Pancreas (tissue), 10 donors: ENCODE measurements around the gene UBE2A. TPM values are rescaled to one million over a fixed set of nuclear protein-coding genes. Genes with fewer than 3 reads are reported as not detected.

Experiments
- ATAC-seq, 4 donors: fragments of 200-7000 bp; cut with Tn5 transposase; one replicate each; pipeline versions ENCODE4 v1.8.0 to v1.9.1; 2020; ENCODE audit warnings: mild to moderate bottlenecking in 4 of 4, moderate library complexity in 4 of 4
- DNase-seq, 6 donors: peaks; one replicate each; pipeline ENCODE4 v3.0.0-alpha.2; 2020
- FAIRE-seq: peaks from 2 replicates; lab custom pipeline; 2012; peaks lifted over from hg19 to GRCh38; lab: Jason Lieb, UNC
- H3K27ac ChIP-seq, 4 donors: fragments of 200-600 bp; sonication (generic); 1 replicate in 3 of 4; 2 replicates in 1 of 4; pipeline versions ENCODE4 v1.5.0 to v1.8.0; 2020
- H3K27me3 ChIP-seq, 4 donors: fragments of 200-600 bp; one replicate each; pipeline ENCODE4 v1.8.0; 2021
- H3K36me3 ChIP-seq, 3 donors: fragments of 200-600 bp; sonication (generic) in 1 of 3; one replicate each; pipeline versions ENCODE4 v1.5.0 to v1.8.0; 2020 to 2021
- H3K4me1 ChIP-seq, 3 donors: fragments of 200-600 bp; one replicate each; pipeline ENCODE4 v1.8.0; 2021
- H3K4me3 ChIP-seq, 4 donors: fragments of 200-600 bp; sonication (generic) in 2 of 4; one replicate each; pipeline versions ENCODE4 v1.5.0 to v1.8.0; 2020 to 2021
- H3K9me3 ChIP-seq, 4 donors: fragments of 200-600 bp; one replicate each; pipeline ENCODE4 v1.8.0; 2021
- CTCF ChIP-seq, 4 donors: fragments of 200-600 bp; sonication (generic) in 3 of 4; IDR thresholded peaks; one replicate each; pipeline versions ENCODE4 v1.5.0 to v1.8.0; 2021; ENCODE audit warnings: antibody characterized with exemption in 4 of 4
- WGBS, 2 donors: extraction: QIAGEN DNeasy Blood & Tissue Kit; methylation state at CpG; one replicate each; pipeline ENCODE4 v1.1.7; 2013; 5-methylcytosine and 5-hydroxymethylcytosine counted together
- intact Hi-C, 3 donors: fragments of 100-400 bp; cut with DNase I; formaldehyde crosslinking; loops; one replicate each; pipeline versions ENCODE4 v1.11.1 to v1.14.2; 2022
- polyA plus RNA-seq, 2 donors: library from polyadenylated mRNA; stranded (reverse); fragments of 200-250 nt; gene quantifications; one replicate each; pipeline ENCODE4 v1.2.3, GENCODE V29; 2013
- total RNA-seq, 6 donors: library from RNA; stranded (reverse); fragmentation: NEBNext Ultra II Directional in 4 of 6; extraction: Animal tissue kit (Norgen Biotek cat#: 25700) in 4 of 6; gene quantifications; one replicate each; pipeline versions ENCODE4 v1.2.1 to v1.2.4, GENCODE V29; 2021 to 2023
- donor health status: healthy with polysubstance abuse.
- donor health status: DM: no; HTN: no; CAD: no; lungs with moderate emphysema.
- donor health status: DM: no; HTN: no; CAD: no.
- donor health status: control.
- donor health status: control.
- donor health status: Bipolar disorder and iron deficiency.
- donor health status: DM: yes; HTN: yes; CAD: no.
- donor health status: DM: no; HTN: no; CAD: no.
- donor health status: DM: no; HTN: no; CAD: no.
- donor health status: DM: yes; HTN: yes; CAD: no.

Gene UBE2A
- total and polyA plus RNA-seq, 8 donors, result 11.4 to 33.8 (median 17.2) TPM

GRCh38 chrX:119622356-119623232, 48.2 kb downstream of the UBE2A start:
- no peak for TF ChIP-seq CTCF (IDR thresholded peaks at IDR 0.05)
- Histone ChIP-seq H3K4me1 (no peaks in the 10 kb centered on the region), H3K27me3 (no peaks in the 10 kb centered on the region), H3K27ac (no peak overlapping the region), H3K36me3 (no peaks in the 10 kb centered on the region), H3K9me3 (no peaks in the 10 kb centered on the region), H3K4me3 (no peak overlapping the region)
- intact Hi-C loops, result no loop called here
- ATAC-seq, result peak in 1 of 4 donors; percentile 34
- no peak for DNase-seq
- 53 to 57% methylated on average over 9 of the region's 9 CpGs for WGBS, 2 donors
- FAIRE-seq, result no peak

- intact Hi-C loops, result no loop called here
- H3K9me3 ChIP-seq, result no peaks in the 10 kb centered on the region
- H3K4me1 ChIP-seq, result no peaks in the 10 kb centered on the region
- TF ChIP-seq CTCF (IDR thresholded peaks at IDR 0.05), result no peak
- no peaks in the 10 kb centered on the region for H3K27me3 ChIP-seq
- FAIRE-seq, result no peak
- 91 to 93% methylated on average over 10 to 11 of the region's 11 CpGs for WGBS, 2 donors
- no peak overlapping the region for H3K4me3 ChIP-seq
- no peaks in the 10 kb centered on the region for H3K36me3 ChIP-seq
- H3K27ac ChIP-seq, result no peak overlapping the region
- no peak for ATAC-seq
- no peak for DNase-seq
Observed at GRCh38 chrX:119624417-119624816, 50.1 kb downstream of the UBE2A start.

GRCh38 chrX:119624951-119625668, 50.7 kb downstream of the UBE2A start:
- DNase-seq (no peak), FAIRE-seq (no peak), ATAC-seq (no peak)
- Histone ChIP-seq H3K27ac (no peak overlapping the region), H3K36me3 (no peaks in the 10 kb centered on the region), H3K9me3 (no peaks in the 10 kb centered on the region), H3K4me1 (no peaks in the 10 kb centered on the region), H3K27me3 (no peaks in the 10 kb centered on the region), H3K4me3 (no peak overlapping the region)
- WGBS, 2 donors, result 81 to 88% methylated on average over 10 of the region's 10 CpGs
- intact Hi-C loops, result no loop called here
- no peak for TF ChIP-seq CTCF (IDR thresholded peaks at IDR 0.05)

GRCh38 chrX:119625843-119626242, 51.5 kb downstream of the UBE2A start:
- no peaks in the 10 kb centered on the region for H3K36me3 ChIP-seq
- intact Hi-C loops, result no loop called here
- WGBS, 2 donors, result 77 to 79% methylated on average over 2 of the region's 2 CpGs
- DNase-seq (no peak), FAIRE-seq (no peak), ATAC-seq (no peak)
- no peak for TF ChIP-seq CTCF (IDR thresholded peaks at IDR 0.05)
- H3K4me1 ChIP-seq, result no peaks in the 10 kb centered on the region
- no peaks in the 10 kb centered on the region for H3K9me3 ChIP-seq
- H3K27me3 ChIP-seq, result no peaks in the 10 kb centered on the region
- H3K4me3 ChIP-seq, result no peak overlapping the region
- H3K27ac ChIP-seq, result no peak overlapping the region

Other genes with a start within 250 kb of the UBE2A start
- 1 to 10 TPM; 3.2 to 6.5 (median 4.0) TPM for gene SLC25A43, start 175.2 kb upstream of the UBE2A start, total RNA-seq
- 1 to 10 TPM; 3.7 to 3.8 TPM for gene SLC25A43, start 175.2 kb upstream of the UBE2A start, polyA plus RNA-seq
- gene SLC25A5, start 106.1 kb upstream of the UBE2A start, total RNA-seq, result 100 to 1,000 TPM; 182 to 462 (median 342) TPM
- gene SLC25A5, start 106.1 kb upstream of the UBE2A start, polyA plus RNA-seq, result 100 to 1,000 TPM; 112 to 202 TPM
- gene STEEP1, start 9.2 kb upstream of the UBE2A start, total RNA-seq, result 10 to 100 TPM in 2 of 6 donors, 1 to 10 TPM in 4; 5.2 to 12.2 (median 7.7) TPM
- 10 to 100 TPM in 1 of 2 donors, 1 to 10 TPM in 1; 5.7 to 15.0 TPM for gene STEEP1, start 9.2 kb upstream of the UBE2A start, polyA plus RNA-seq
- 1 to 10 TPM; 2.5 to 4.7 (median 2.9) TPM for gene NKRF, start 31.9 kb downstream of the UBE2A start, total RNA-seq
- 1 to 10 TPM; 3.8 to 4.7 TPM for gene NKRF, start 31.9 kb downstream of the UBE2A start, polyA plus RNA-seq
- gene SEPTIN6, start 118.6 kb downstream of the UBE2A start, total RNA-seq, result 10 to 100 TPM in 1 of 6 donors, 1 to 10 TPM in 5; 1.5 to 10.2 (median 3.8) TPM
- gene SEPTIN6, start 118.6 kb downstream of the UBE2A start, polyA plus RNA-seq, result 1 to 10 TPM; 2.4 to 4.3 TPM
- 1 to 10 TPM in 1 of 6 donors, under 1 TPM in 4, not detected in 1; 0.16 to 1.3 (median 0.46) TPM for gene SOWAHD, start 184.0 kb downstream of the UBE2A start, total RNA-seq
- gene SOWAHD, start 184.0 kb downstream of the UBE2A start, polyA plus RNA-seq, result under 1 TPM; 0.19 to 0.30 TPM
- gene RPL39, start 217.1 kb downstream of the UBE2A start, total RNA-seq, result 1,000 to 10,000 TPM in 2 of 6 donors, 100 to 1,000 TPM in 4; 567 to 1,199 (median 972) TPM
- 1,000 to 10,000 TPM; 2,611 to 3,516 TPM for gene RPL39, start 217.1 kb downstream of the UBE2A start, polyA plus RNA-seq